ENCODE results near the gene LEAP2. TPM values are rescaled to one million over a fixed set of nuclear protein-coding genes. Genes with fewer than 3 reads are reported as not detected.
"Not testable (repeated sequence)": the region's sequence is repeated elsewhere in the genome, so short reads cannot be mapped to it uniquely, and the experiment has no call there.

The LEAP2 gene
- total RNA-seq, 4 donors from 2014 or later = 0.84 to 2.0 (median 1.8) TPM; not detected in 1

DNA sequence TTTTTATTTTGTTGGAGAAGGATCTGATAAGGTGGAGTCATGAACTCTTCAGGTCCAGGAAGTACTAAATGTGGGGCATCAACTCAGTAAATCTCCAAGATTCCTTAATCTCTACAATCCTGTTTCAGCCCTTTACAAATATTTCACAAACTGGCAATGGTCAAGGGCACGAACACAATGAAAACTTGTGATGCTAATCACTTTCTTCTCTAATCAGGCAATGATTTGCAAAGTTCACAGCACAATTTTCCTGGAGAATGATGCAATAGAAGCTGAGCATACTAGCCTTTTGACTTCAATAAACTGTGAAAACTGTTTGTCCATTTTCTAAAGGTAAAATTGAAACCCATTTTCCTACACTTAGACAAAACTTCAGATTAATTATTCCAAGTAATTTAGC is 24.1 kb upstream of the LEAP2 start:
- WGBS, 2 donors = 68 to 74% methylated on average over 1 of the region's 1 CpG
- no peak for TF ChIP-seq POLR2A (IDR thresholded peaks at IDR 0.05)
- intact Hi-C loops (cut with DNase I; ENCODE audit: low total_unique reads) = no loop called here
- H3K4me3 ChIP-seq (ENCODE audit: low read depth, poor library complexity, severe bottlenecking) = no peak overlapping the region
- DNase-seq (ENCODE audit: low spot score in 2 of 2) = no peak

DNA sequence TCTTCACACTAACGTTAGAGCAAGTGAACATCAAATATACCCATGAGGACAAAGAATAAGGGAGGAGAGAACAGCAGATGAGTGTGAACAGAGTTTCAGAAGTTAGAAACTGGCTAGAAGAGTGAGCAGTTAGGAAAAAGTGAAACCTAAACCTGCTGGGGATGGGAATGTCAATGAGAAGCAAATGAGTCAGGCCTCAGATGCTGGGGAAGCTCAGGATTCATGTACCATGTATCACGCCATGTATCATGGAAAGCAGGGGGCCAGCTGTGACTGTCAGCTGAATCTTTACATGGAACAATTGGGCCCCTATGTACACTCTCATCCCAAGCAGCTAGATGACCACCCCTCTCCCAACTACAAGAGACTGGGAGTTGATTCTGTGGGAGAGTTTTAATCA is 23.4 kb upstream of the LEAP2 start:
- no peak for DNase-seq (ENCODE audit: low spot score in 2 of 2)
- 80 to 87% methylated on average over 2 of the region's 2 CpGs for WGBS, 2 donors
- intact Hi-C loops (cut with DNase I; ENCODE audit: low total_unique reads) = no loop called here

DNA sequence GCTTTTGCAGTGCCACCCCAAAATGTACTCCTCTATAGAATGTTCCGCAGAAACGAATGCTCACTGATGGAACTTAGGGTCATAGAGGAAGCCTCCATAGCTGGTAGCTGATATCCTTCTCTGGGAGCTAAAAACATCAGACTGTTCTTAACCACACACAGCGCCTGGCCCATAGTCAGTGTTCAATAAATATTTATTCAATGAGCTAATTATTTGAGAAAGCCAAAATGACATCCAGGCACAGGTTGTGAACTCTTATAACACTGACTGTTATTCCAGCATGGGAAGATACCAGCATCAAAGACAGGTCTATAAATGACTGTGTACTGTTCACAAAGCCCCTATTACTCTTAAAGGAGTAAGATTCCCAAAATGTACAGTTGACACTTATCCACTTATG is 20.1 kb upstream of the LEAP2 start:
- TF ChIP-seq, protein P1, sequence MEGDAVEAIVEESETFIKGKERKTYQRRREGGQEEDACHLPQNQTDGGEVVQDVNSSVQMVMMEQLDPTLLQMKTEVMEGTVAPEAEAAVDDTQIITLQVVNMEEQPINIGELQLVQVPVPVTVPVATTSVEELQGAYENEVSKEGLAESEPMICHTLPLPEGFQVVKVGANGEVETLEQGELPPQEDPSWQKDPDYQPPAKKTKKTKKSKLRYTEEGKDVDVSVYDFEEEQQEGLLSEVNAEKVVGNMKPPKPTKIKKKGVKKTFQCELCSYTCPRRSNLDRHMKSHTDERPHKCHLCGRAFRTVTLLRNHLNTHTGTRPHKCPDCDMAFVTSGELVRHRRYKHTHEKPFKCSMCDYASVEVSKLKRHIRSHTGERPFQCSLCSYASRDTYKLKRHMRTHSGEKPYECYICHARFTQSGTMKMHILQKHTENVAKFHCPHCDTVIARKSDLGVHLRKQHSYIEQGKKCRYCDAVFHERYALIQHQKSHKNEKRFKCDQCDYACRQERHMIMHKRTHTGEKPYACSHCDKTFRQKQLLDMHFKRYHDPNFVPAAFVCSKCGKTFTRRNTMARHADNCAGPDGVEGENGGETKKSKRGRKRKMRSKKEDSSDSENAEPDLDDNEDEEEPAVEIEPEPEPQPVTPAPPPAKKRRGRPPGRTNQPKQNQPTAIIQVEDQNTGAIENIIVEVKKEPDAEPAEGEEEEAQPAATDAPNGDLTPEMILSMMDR (IDR thresholded peaks at IDR 0.05) = no peak
- TF ChIP-seq POLR2A (IDR thresholded peaks at IDR 0.05) = no peak
- no peak for DNase-seq (ENCODE audit: low spot score in 2 of 2)
- 94 to 96% methylated on average over 3 of the region's 3 CpGs for WGBS, 2 donors
- intact Hi-C loops (cut with DNase I; ENCODE audit: low total_unique reads) = no loop called here
- no peak overlapping the region for H3K4me3 ChIP-seq (ENCODE audit: low read depth, poor library complexity, severe bottlenecking)

More for the DNA sequence above, 23.4 kb upstream of the LEAP2 start:
- H3K4me3 ChIP-seq (ENCODE audit: low read depth, poor library complexity, severe bottlenecking) = no peak overlapping the region
- TF ChIP-seq POLR2A (IDR thresholded peaks at IDR 0.05) = no peak
- TF ChIP-seq, protein P1 (IDR thresholded peaks at IDR 0.05) = no peak

DNA sequence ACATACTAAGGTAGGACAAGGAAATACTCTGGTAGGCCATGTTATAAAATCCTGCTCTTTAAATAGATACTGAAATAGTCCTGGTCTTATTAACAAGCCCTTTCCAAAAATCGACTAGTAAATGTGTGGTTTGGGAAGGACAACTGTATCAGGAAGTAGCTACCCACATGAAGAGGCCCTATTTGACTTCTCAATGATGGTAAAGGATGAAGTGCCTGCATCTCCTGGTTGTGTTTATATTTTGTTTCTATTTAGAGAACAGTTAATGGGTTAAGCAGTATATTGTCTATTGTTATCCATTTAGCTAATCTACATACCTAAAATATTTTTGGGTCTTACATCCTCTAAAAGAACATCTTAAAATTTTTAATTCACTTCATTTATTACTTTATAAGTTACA is 19.7 kb upstream of the LEAP2 start:
- TF ChIP-seq, protein P1 (IDR thresholded peaks at IDR 0.05) = no peak
- no peak for TF ChIP-seq POLR2A (IDR thresholded peaks at IDR 0.05)
- intact Hi-C loops (cut with DNase I; ENCODE audit: low total_unique reads) = no loop called here
- WGBS, 2 donors = 50 to 61% methylated on average over 1 of the region's 1 CpG
- DNase-seq (ENCODE audit: low spot score in 2 of 2) = no peak
- H3K4me3 ChIP-seq (ENCODE audit: low read depth, poor library complexity, severe bottlenecking) = no peak overlapping the region

DNA sequence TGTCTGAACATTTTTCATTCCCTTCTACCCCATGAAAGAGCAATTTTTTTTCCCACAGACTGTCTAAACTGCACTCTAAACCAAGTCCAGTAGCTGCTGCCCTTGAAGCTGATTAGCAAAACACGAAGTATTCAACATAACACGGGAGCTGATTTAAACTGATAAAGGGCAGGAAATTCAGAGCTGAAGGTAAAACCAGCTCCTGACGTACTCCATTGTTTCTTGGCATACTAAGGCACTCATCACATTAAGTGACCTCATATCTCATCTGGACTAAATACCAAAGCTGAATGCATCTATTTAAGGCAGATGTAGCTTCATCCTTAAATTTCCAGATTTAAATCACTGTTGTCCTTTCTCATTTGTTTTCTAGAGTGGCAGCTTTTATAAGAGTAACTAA is 19.2 kb upstream of the LEAP2 start:
- intact Hi-C loops (cut with DNase I; ENCODE audit: low total_unique reads) = no loop called here
- TF ChIP-seq, protein P1 (IDR thresholded peaks at IDR 0.05) = no peak
- no peak for TF ChIP-seq POLR2A (IDR thresholded peaks at IDR 0.05)
- 30 to 45% methylated on average over 3 of the region's 3 CpGs for WGBS, 2 donors
- DNase-seq (ENCODE audit: low spot score in 2 of 2) = no peak
- no peak overlapping the region for H3K4me3 ChIP-seq (ENCODE audit: low read depth, poor library complexity, severe bottlenecking)

DNA sequence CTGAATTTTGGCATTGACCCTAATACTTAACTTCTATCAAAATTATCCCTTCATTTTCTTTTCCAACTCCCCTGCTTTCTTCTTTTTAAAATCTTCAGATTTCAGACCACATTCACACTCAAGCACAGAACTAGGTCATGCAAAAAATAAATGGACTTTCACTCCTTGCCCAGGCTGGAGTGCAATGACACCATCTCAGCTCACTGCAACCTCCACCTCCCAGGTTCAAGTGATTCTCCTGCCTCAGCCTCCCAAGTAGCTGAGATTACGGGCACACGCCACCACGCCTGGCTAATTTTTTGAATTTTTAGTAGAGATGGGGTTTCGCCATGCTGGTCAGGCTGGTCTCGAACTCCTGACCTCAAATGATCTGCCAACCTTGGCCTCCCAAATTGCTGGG is 18.5 kb upstream of the LEAP2 start:
- DNase-seq (ENCODE audit: low spot score in 2 of 2); intact Hi-C loops (cut with DNase I; ENCODE audit: low total_unique reads); H3K4me3 ChIP-seq (ENCODE audit: low read depth, poor library complexity, severe bottlenecking): not testable (repeated sequence)
- WGBS, 2 donors = 93 to 96% methylated on average over 5 of the region's 5 CpGs

DNA sequence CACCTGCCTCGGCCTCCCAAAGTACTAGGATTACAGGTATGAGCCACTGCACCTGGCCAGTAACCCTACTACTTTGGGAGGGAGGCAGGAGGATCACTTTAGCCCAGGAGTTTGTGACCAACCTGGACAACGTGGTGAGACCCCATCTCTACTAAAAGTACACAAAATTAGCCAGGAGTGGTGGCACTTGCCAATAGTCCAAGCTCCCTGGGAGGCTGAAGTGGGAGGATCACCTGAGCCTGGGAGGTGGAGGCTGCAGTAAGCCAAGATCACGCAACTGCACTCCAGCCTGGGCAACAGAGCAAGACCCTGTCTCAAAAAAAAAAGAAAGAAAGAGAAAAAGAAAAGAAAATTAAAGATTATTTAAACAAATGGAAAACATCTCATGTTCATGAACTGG is 17.5 kb upstream of the LEAP2 start:
- no peak for TF ChIP-seq POLR2A (IDR thresholded peaks at IDR 0.05)
- TF ChIP-seq, protein P1 (IDR thresholded peaks at IDR 0.05) = no peak
- no peak for DNase-seq (ENCODE audit: low spot score in 2 of 2)
- intact Hi-C loops (cut with DNase I; ENCODE audit: low total_unique reads) = no loop called here
- no peak overlapping the region for H3K4me3 ChIP-seq (ENCODE audit: low read depth, poor library complexity, severe bottlenecking)
- 93 to 95% methylated on average over 3 of the region's 3 CpGs for WGBS, 2 donors
